ENCODE measurements around the gene RBM42. TPM values are rescaled to one million over a fixed set of nuclear protein-coding genes. Genes with fewer than 3 reads are reported as not detected.

RBM42 gene
- total and polyA plus RNA-seq, 2 donors (not counting 1 experiment from before 2014, with no cell fraction given): 29.9 to 32.9 TPM

- Histone ChIP-seq H3K27ac (ENCODE audit: insufficient read depth, low read length) (no peak overlapping the region), H4K20me1 (ENCODE audit: control insufficient read depth, extremely low read depth, insufficient read depth, low read length) (no peaks in the 10 kb centered on the region), H3K4me1 (ENCODE audit: control insufficient read depth, extremely low read depth, insufficient read depth, low read length) (peaks cover 3% of the 10 kb centered on the region), H3K79me2 (ENCODE audit: control insufficient read depth, insufficient read depth, low read length) (peaks cover 14% of the 10 kb centered on the region), H2AFZ (ENCODE audit: low read length) (no peak overlapping the region), H3K36me3 (ENCODE audit: control insufficient read depth, insufficient read depth, low read length) (peaks cover 30% of the 10 kb centered on the region), H3K4me3 (replicated peaks in 1 of 4; ENCODE audit: control extremely low read depth in 1 of 4, insufficient read depth in 1 of 4, low read depth in 3 of 4, low read length in 4 of 4) (no peak overlapping the region), H3K4me2 (ENCODE audit: extremely low read depth, insufficient read depth, low read length) (no peak overlapping the region), H3K9me3 (ENCODE audit: control insufficient read depth, insufficient read depth, low read depth, low read length) (no peaks in the 10 kb centered on the region), H3K27me3 (ENCODE audit: control insufficient read depth, insufficient read depth, low read length) (no peaks in the 10 kb centered on the region), H3K9ac (ENCODE audit: insufficient read depth, low read length) (no peak overlapping the region)
- DNase-seq (ENCODE audit: low read depth in 2 of 2): no peak
- no peak for TF ChIP-seq CTCF (conservative IDR thresholded peaks at IDR 0.05 in 1 of 2, IDR thresholded peaks at IDR 0.05 in 1 of 2; ENCODE audit: low read depth in 1 of 2, low read length in 2 of 2)
- no peak for TF ChIP-seq EZH2 (IDR thresholded peaks at IDR 0.05; ENCODE audit: low read length, missing control alignments)
Observed at GRCh38 chr19:35633727-35634440, 5.0 kb downstream of the RBM42 start.

- no peak for TF ChIP-seq CTCF (conservative IDR thresholded peaks at IDR 0.05 in 1 of 2, IDR thresholded peaks at IDR 0.05 in 1 of 2; ENCODE audit: low read depth in 1 of 2, low read length in 2 of 2)
- no peak for TF ChIP-seq EZH2 (IDR thresholded peaks at IDR 0.05; ENCODE audit: low read length, missing control alignments)
- H3K4me2 ChIP-seq (ENCODE audit: extremely low read depth, insufficient read depth, low read length): no peak overlapping the region
- H3K9me3 ChIP-seq (ENCODE audit: control insufficient read depth, insufficient read depth, low read depth, low read length): no peaks in the 10 kb centered on the region
- H3K4me1 ChIP-seq (ENCODE audit: control insufficient read depth, extremely low read depth, insufficient read depth, low read length): no peaks in the 10 kb centered on the region
- H3K79me2 ChIP-seq (ENCODE audit: control insufficient read depth, insufficient read depth, low read length): no peaks in the 10 kb centered on the region
- peaks cover 27% of the 10 kb centered on the region for H3K36me3 ChIP-seq (ENCODE audit: control insufficient read depth, insufficient read depth, low read length)
- H3K27me3 ChIP-seq (ENCODE audit: control insufficient read depth, insufficient read depth, low read length): no peaks in the 10 kb centered on the region
- no peak overlapping the region for H2AFZ ChIP-seq (ENCODE audit: low read length)
- no peak for DNase-seq (ENCODE audit: low read depth in 2 of 2)
- H3K27ac ChIP-seq (ENCODE audit: insufficient read depth, low read length): no peak overlapping the region
- no peak overlapping the region for H3K4me3 ChIP-seq (replicated peaks in 1 of 4; ENCODE audit: control extremely low read depth in 1 of 4, insufficient read depth in 1 of 4, low read depth in 3 of 4, low read length in 4 of 4)
- no peak overlapping the region for H3K9ac ChIP-seq (ENCODE audit: insufficient read depth, low read length)
- H4K20me1 ChIP-seq (ENCODE audit: control insufficient read depth, extremely low read depth, insufficient read depth, low read length): no peaks in the 10 kb centered on the region
Observed at GRCh38 chr19:35636651-35637050, 7.8 kb downstream of the RBM42 start.

DNA sequence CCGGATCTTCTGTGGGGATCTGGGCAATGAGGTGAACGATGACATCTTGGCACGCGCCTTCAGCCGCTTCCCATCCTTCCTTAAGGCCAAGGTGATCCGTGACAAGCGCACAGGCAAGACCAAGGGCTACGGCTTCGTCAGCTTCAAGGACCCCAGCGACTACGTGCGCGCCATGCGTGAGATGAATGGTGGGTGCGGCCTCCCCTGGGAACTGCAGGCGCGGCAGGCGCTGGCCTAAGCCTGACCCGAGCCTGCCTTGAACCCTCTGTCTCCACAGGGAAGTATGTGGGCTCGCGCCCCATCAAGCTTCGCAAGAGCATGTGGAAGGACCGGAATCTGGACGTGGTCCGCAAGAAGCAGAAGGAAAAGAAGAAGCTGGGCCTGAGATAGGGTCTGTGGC lies 8.3 kb downstream of the RBM42 start:
- no peak overlapping the region for H2AFZ ChIP-seq (ENCODE audit: low read length)
- peaks cover 26% of the 10 kb centered on the region for H3K36me3 ChIP-seq (ENCODE audit: control insufficient read depth, insufficient read depth, low read length)
- H3K27ac ChIP-seq (ENCODE audit: insufficient read depth, low read length): no peak overlapping the region
- H4K20me1 ChIP-seq (ENCODE audit: control insufficient read depth, extremely low read depth, insufficient read depth, low read length): no peaks in the 10 kb centered on the region
- no peaks in the 10 kb centered on the region for H3K4me1 ChIP-seq (ENCODE audit: control insufficient read depth, extremely low read depth, insufficient read depth, low read length)
- no peaks in the 10 kb centered on the region for H3K27me3 ChIP-seq (ENCODE audit: control insufficient read depth, insufficient read depth, low read length)
- H3K79me2 ChIP-seq (ENCODE audit: control insufficient read depth, insufficient read depth, low read length): no peaks in the 10 kb centered on the region
- H3K4me3 ChIP-seq (replicated peaks in 1 of 4; ENCODE audit: control extremely low read depth in 1 of 4, insufficient read depth in 1 of 4, low read depth in 3 of 4, low read length in 4 of 4): no peak overlapping the region
- no peak for TF ChIP-seq CTCF (conservative IDR thresholded peaks at IDR 0.05 in 1 of 2, IDR thresholded peaks at IDR 0.05 in 1 of 2; ENCODE audit: low read depth in 1 of 2, low read length in 2 of 2)
- no peak for TF ChIP-seq EZH2 (IDR thresholded peaks at IDR 0.05; ENCODE audit: low read length, missing control alignments)
- no peak for DNase-seq (ENCODE audit: low read depth in 2 of 2)
- no peak overlapping the region for H3K4me2 ChIP-seq (ENCODE audit: extremely low read depth, insufficient read depth, low read length)
- H3K9ac ChIP-seq (ENCODE audit: insufficient read depth, low read length): no peak overlapping the region
- H3K9me3 ChIP-seq (ENCODE audit: control insufficient read depth, insufficient read depth, low read depth, low read length): no peaks in the 10 kb centered on the region
